Measurements from ENCODE around the gene LRRC40.

The LRRC40 gene

GRCh38 chr1:70112838-70113237 lies 92.5 kb downstream of the LRRC40 start:
- Histone ChIP-seq H3K27ac (ENCODE audit: low read length) (no peak overlapping the region), H3K9ac (ENCODE audit: low read length) (no peak overlapping the region), H3K4me3 (ENCODE audit: low read length) (no peak overlapping the region), H3K36me3 (ENCODE audit: control insufficient read depth, low read depth, low read length) (no peaks in the 10 kb centered on the region), H3K4me1 (ENCODE audit: control insufficient read depth, low read depth, low read length) (no peaks in the 10 kb centered on the region), H3K9me3 (ENCODE audit: control insufficient read depth, low read depth, low read length) (no peaks in the 10 kb centered on the region), H3K27me3 (ENCODE audit: control insufficient read depth, insufficient read depth, low read length) (no peaks in the 10 kb centered on the region)

- no peaks in the 10 kb centered on the region for H3K4me1 ChIP-seq (ENCODE audit: control insufficient read depth, low read depth, low read length)
- H3K36me3 ChIP-seq (ENCODE audit: control insufficient read depth, low read depth, low read length): no peaks in the 10 kb centered on the region
- no peak overlapping the region for H3K27ac ChIP-seq (ENCODE audit: low read length)
- H3K9ac ChIP-seq (ENCODE audit: low read length): no peak overlapping the region
- no peaks in the 10 kb centered on the region for H3K27me3 ChIP-seq (ENCODE audit: control insufficient read depth, insufficient read depth, low read length)
- no peak overlapping the region for H3K4me3 ChIP-seq (ENCODE audit: low read length)
- H3K9me3 ChIP-seq (ENCODE audit: control insufficient read depth, low read depth, low read length): no peaks in the 10 kb centered on the region
These were observed 96.1 kb downstream of the LRRC40 start for GRCh38 chr1:70109241-70109640.

GRCh38 chr1:70103770-70104169 lies 101.6 kb downstream of the LRRC40 start:
- no peaks in the 10 kb centered on the region for H3K4me1 ChIP-seq (ENCODE audit: control insufficient read depth, low read depth, low read length)
- H3K27me3 ChIP-seq (ENCODE audit: control insufficient read depth, insufficient read depth, low read length): no peaks in the 10 kb centered on the region
- no peak overlapping the region for H3K9ac ChIP-seq (ENCODE audit: low read length)
- no peak overlapping the region for H3K4me3 ChIP-seq (ENCODE audit: low read length)
- H3K27ac ChIP-seq (ENCODE audit: low read length): no peak overlapping the region
- H3K36me3 ChIP-seq (ENCODE audit: control insufficient read depth, low read depth, low read length): no peaks in the 10 kb centered on the region
- no peaks in the 10 kb centered on the region for H3K9me3 ChIP-seq (ENCODE audit: control insufficient read depth, low read depth, low read length)

DNA sequence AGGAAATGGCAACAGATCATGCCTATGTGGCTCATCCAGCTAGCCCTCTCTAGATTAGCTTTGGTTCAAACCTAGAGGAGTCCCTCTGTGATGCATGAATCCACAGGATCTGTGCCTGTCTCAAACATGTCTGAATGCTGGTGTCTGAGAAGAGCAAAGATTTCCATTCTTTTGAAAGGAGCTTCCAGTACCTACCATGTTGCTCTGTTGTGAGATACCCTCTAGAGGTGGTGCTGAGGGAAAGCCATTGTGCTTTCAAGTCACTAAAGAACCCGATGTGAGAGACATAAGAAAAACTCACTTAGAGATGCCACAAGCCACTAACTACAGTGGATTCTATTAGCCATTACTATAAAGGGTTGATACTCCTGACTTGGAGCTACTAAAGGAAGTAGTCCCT lies 103.6 kb downstream of the LRRC40 start:
- Histone ChIP-seq H3K27ac (ENCODE audit: low read length) (no peak overlapping the region), H3K9me3 (ENCODE audit: control insufficient read depth, low read depth, low read length) (no peaks in the 10 kb centered on the region), H3K4me3 (ENCODE audit: low read length) (no peak overlapping the region), H3K27me3 (ENCODE audit: control insufficient read depth, insufficient read depth, low read length) (no peaks in the 10 kb centered on the region), H3K4me1 (ENCODE audit: control insufficient read depth, low read depth, low read length) (no peaks in the 10 kb centered on the region), H3K9ac (ENCODE audit: low read length) (no peak overlapping the region), H3K36me3 (ENCODE audit: control insufficient read depth, low read depth, low read length) (no peaks in the 10 kb centered on the region)

GRCh38 chr1:70101231-70101630 lies 104.1 kb downstream of the LRRC40 start:
- Histone ChIP-seq H3K27ac (ENCODE audit: low read length) (no peak overlapping the region), H3K27me3 (ENCODE audit: control insufficient read depth, insufficient read depth, low read length) (no peaks in the 10 kb centered on the region), H3K36me3 (ENCODE audit: control insufficient read depth, low read depth, low read length) (no peaks in the 10 kb centered on the region), H3K9me3 (ENCODE audit: control insufficient read depth, low read depth, low read length) (no peaks in the 10 kb centered on the region), H3K4me1 (ENCODE audit: control insufficient read depth, low read depth, low read length) (no peaks in the 10 kb centered on the region), H3K4me3 (ENCODE audit: low read length) (no peak overlapping the region), H3K9ac (ENCODE audit: low read length) (no peak overlapping the region)
